GM15510 (cell line): ENCODE data around the gene TBL1Y.

Experiments used
- POLR2A ChIP-seq: IDR thresholded peaks from 3 replicates; pipeline ENCODE4 v1.6.1; 2011; ENCODE audit warnings: borderline replicate concordance; ENCODE audit not compliant: insufficient read length; ENCODE audit errors: extremely low read depth

TBL1Y gene

GRCh38 chrY:7107179-7107578 is 196.7 kb downstream of the TBL1Y start:
- TF ChIP-seq POLR2A, result no peak

DNA sequence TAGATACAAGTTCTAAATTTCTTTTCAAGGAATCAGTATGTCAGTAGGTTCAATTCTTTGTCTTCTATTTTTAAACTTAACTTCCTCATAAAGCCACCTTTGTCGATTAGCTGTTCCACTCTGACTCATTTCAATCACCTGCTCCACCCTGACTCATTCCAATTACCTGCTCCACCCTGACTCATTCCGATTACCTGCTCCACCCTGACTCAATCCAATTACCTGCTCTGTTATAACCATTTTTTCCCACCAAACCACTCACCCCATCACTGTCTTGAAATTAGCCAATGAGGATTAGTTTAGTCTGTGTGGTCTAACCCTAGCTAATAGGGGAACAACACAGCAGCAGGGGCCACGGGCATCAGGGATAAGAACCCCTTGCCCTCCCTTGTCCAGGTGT is 199.6 kb downstream of the TBL1Y start:
- no peak for TF ChIP-seq POLR2A

GRCh38 chrY:7115871-7116270 is 205.4 kb downstream of the TBL1Y start:
- TF ChIP-seq POLR2A, result no peak

GRCh38 chrY:7122202-7122601 is 211.7 kb downstream of the TBL1Y start:
- no peak for TF ChIP-seq POLR2A

DNA sequence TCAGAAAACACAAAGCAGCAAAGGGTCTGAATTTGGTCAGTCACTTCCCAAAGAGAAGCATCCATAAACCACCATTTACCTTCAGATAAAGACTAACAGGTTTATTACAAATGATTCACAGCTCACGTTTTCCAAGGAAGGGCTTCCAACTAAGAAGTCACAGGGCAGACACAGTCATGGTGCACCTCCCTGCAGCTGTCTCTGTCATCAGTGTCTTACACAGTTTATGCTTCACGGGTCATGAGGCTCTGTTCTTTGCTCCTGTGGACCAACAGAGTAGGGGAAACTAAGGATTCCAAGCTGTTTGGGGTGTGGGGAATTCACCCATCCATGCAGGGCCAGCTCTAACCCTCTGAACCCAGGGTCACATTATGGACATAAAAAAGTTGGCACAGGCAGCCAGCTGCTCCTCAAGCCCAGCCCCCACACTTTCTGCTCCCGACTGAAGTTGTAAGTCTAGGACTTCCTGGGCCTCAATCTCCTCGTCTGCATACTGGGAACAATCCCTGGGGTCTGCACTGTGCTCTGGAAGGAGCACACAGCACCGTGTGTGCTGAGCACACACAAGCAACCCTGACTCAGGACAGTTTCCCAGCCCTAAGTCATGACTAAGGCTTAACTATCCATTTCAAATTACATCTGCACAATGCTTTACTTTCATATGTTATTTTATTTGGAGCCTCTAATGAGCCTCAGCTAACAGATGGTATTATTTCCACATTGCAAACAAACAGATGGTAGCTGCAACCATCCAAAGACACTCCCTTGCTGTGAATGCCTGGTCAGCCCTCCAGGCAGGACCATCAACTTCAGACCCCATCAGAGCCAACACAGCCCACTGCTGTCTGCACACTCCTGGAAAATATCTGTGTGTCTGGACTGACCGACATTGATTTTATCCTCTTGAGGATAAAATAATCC is 214.9 kb downstream of the TBL1Y start:
- no peak for TF ChIP-seq POLR2A

- TF ChIP-seq POLR2A, result no peak
These were observed 217.7 kb downstream of the TBL1Y start for GRCh38 chrY:7128211-7128610.
